ENCODE results near the gene QSOX1. TPM values are rescaled to one million over a fixed set of nuclear protein-coding genes. Genes with fewer than 3 reads are reported as not detected.

QSOX1 gene
- total RNA-seq, 1 experiment from 2014 or later = 135 TPM

DNA sequence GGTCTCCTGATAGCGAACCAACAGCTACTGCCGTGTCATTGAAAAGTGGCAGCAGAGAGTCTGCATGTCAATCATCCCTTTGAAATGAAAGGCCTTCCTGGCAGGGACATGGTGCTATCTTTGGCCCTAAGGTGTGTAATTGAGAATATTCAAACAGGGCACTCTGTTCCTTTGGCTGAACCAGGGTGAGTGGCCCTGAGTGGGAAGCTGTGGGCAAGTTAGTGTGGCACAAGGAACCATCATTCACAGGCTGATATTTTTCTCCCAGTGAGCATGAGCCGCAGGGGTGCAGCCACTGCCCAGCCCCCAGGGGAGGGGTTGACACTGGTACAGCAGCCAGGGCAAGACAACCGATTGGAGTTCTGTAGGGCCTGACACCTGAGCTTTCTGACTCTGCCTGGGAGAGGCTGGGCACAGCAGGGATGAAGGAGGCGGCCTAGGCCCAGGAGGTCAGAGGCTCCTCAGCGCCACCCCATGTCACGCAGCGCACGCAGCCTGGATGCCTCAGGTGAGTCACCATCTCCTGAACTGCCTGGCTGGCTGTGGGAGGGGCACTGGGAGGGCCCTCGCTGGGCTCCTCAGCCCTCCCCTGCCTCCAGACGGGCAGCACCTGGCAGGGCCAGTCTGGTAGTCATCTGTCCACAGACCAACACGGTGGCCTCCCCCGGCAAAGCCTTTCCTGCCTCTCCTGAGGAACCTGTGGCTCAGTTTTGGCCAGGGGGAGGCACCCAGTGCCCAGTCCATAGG lies 13.2 kb downstream of the QSOX1 start:
- H3K4me3 Mint-ChIP-seq = no peak overlapping the region
- no peaks in the 10 kb centered on the region for H3K36me3 Mint-ChIP-seq
- POLR2A ChIA-PET = interaction anchor here (0.9 to 1.2 kb wide), 3 partner anchors 10 to 13 kb away, joined by 3 to 5 read pairs (median 3); partner anchors contain the start of gene QSOX1
- H3K27me3 Mint-ChIP-seq (ENCODE audit: low read depth) = no peaks in the 10 kb centered on the region
- peak; percentile 90 for ATAC-seq
- peaks cover 55% of the 10 kb centered on the region for H3K4me1 Mint-ChIP-seq
- peak overlapping the region; percentile 95 for H3K27ac Mint-ChIP-seq
- no peaks in the 10 kb centered on the region for H3K9me3 Mint-ChIP-seq
- CTCF ChIA-PET = interaction anchor here (0.8 to 9.0 kb wide), 42 partner anchors 9 to 462 kb away, joined by 3 to 140 read pairs (median 5); partner anchors contain the start of genes QSOX1 and TOR1AIP1
- peak; percentile 80 for DNase-seq (ENCODE audit: low spot score)
- no peak for TF ChIP-seq GABPB1 (CRISPR knock-in tag; IDR thresholded peaks at IDR 0.05)
- TF ChIP-seq JUN (CRISPR knock-in tag; IDR thresholded peaks at IDR 0.05) = no peak
- TF ChIP-seq, protein P1, sequence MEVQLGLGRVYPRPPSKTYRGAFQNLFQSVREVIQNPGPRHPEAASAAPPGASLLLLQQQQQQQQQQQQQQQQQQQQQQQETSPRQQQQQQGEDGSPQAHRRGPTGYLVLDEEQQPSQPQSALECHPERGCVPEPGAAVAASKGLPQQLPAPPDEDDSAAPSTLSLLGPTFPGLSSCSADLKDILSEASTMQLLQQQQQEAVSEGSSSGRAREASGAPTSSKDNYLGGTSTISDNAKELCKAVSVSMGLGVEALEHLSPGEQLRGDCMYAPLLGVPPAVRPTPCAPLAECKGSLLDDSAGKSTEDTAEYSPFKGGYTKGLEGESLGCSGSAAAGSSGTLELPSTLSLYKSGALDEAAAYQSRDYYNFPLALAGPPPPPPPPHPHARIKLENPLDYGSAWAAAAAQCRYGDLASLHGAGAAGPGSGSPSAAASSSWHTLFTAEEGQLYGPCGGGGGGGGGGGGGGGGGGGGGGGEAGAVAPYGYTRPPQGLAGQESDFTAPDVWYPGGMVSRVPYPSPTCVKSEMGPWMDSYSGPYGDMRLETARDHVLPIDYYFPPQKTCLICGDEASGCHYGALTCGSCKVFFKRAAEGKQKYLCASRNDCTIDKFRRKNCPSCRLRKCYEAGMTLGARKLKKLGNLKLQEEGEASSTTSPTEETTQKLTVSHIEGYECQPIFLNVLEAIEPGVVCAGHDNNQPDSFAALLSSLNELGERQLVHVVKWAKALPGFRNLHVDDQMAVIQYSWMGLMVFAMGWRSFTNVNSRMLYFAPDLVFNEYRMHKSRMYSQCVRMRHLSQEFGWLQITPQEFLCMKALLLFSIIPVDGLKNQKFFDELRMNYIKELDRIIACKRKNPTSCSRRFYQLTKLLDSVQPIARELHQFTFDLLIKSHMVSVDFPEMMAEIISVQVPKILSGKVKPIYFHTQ (CRISPR knock-in tag; IDR thresholded peaks at IDR 0.05) = no peak
- no peak for TF ChIP-seq SMAD3 (CRISPR knock-in tag; IDR thresholded peaks at IDR 0.05; ENCODE audit: borderline replicate concordance)
- no peak for TF ChIP-seq ETV6 (CRISPR knock-in tag; IDR thresholded peaks at IDR 0.05)
- no peak for TF ChIP-seq ZNF416 (CRISPR knock-in tag; IDR thresholded peaks at IDR 0.05)
- TF ChIP-seq, protein P2, sequence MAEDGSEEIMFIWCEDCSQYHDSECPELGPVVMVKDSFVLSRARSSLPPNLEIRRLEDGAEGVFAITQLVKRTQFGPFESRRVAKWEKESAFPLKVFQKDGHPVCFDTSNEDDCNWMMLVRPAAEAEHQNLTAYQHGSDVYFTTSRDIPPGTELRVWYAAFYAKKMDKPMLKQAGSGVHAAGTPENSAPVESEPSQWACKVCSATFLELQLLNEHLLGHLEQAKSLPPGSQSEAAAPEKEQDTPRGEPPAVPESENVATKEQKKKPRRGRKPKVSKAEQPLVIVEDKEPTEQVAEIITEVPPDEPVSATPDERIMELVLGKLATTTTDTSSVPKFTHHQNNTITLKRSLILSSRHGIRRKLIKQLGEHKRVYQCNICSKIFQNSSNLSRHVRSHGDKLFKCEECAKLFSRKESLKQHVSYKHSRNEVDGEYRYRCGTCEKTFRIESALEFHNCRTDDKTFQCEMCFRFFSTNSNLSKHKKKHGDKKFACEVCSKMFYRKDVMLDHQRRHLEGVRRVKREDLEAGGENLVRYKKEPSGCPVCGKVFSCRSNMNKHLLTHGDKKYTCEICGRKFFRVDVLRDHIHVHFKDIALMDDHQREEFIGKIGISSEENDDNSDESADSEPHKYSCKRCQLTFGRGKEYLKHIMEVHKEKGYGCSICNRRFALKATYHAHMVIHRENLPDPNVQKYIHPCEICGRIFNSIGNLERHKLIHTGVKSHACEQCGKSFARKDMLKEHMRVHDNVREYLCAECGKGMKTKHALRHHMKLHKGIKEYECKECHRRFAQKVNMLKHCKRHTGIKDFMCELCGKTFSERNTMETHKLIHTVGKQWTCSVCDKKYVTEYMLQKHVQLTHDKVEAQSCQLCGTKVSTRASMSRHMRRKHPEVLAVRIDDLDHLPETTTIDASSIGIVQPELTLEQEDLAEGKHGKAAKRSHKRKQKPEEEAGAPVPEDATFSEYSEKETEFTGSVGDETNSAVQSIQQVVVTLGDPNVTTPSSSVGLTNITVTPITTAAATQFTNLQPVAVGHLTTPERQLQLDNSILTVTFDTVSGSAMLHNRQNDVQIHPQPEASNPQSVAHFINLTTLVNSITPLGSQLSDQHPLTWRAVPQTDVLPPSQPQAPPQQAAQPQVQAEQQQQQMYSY (CRISPR knock-in tag; IDR thresholded peaks at IDR 0.05) = no peak
- TF ChIP-seq, protein P3, sequence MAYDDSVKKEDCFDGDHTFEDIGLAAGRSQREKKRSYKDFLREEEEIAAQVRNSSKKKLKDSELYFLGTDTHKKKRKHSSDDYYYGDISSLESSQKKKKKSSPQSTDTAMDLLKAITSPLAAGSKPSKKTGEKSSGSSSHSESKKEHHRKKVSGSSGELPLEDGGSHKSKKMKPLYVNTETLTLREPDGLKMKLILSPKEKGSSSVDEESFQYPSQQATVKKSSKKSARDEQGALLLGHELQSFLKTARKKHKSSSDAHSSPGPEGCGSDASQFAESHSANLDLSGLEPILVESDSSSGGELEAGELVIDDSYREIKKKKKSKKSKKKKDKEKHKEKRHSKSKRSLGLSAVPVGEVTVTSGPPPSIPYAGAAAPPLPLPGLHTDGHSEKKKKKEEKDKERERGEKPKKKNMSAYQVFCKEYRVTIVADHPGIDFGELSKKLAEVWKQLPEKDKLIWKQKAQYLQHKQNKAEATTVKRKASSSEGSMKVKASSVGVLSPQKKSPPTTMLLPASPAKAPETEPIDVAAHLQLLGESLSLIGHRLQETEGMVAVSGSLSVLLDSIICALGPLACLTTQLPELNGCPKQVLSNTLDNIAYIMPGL (CRISPR knock-in tag; IDR thresholded peaks at IDR 0.05) = peak; percentile 61; the same call in 1 of the 2 replicates
- TF ChIP-seq ZNF423 (CRISPR knock-in tag; IDR thresholded peaks at IDR 0.05) = peak; percentile 92
- TF ChIP-seq CREM (CRISPR knock-in tag; IDR thresholded peaks at IDR 0.05) = no peak
- TF ChIP-seq, protein P4, sequence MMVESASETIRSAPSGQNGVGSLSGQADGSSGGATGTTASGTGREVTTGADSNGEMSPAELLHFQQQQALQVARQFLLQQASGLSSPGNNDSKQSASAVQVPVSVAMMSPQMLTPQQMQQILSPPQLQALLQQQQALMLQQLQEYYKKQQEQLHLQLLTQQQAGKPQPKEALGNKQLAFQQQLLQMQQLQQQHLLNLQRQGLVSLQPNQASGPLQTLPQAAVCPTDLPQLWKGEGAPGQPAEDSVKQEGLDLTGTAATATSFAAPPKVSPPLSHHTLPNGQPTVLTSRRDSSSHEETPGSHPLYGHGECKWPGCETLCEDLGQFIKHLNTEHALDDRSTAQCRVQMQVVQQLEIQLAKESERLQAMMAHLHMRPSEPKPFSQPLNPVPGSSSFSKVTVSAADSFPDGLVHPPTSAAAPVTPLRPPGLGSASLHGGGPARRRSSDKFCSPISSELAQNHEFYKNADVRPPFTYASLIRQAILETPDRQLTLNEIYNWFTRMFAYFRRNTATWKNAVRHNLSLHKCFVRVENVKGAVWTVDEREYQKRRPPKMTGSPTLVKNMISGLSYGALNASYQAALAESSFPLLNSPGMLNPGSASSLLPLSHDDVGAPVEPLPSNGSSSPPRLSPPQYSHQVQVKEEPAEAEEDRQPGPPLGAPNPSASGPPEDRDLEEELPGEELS (CRISPR knock-in tag; IDR thresholded peaks at IDR 0.05) = no peak
- no peak for TF ChIP-seq JAZF1 (CRISPR knock-in tag; IDR thresholded peaks at IDR 0.05)
- no peak for TF ChIP-seq SMAD4 (CRISPR knock-in tag; IDR thresholded peaks at IDR 0.05)
- no peak for TF ChIP-seq KAT7 (CRISPR knock-in tag; IDR thresholded peaks at IDR 0.05; ENCODE audit: borderline replicate concordance)
- TF ChIP-seq, protein P5, sequence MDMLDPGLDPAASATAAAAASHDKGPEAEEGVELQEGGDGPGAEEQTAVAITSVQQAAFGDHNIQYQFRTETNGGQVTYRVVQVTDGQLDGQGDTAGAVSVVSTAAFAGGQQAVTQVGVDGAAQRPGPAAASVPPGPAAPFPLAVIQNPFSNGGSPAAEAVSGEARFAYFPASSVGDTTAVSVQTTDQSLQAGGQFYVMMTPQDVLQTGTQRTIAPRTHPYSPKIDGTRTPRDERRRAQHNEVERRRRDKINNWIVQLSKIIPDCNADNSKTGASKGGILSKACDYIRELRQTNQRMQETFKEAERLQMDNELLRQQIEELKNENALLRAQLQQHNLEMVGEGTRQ (CRISPR knock-in tag; IDR thresholded peaks at IDR 0.05) = no peak; the same call in 1 of the 2 replicates
- TF ChIP-seq, protein P6, sequence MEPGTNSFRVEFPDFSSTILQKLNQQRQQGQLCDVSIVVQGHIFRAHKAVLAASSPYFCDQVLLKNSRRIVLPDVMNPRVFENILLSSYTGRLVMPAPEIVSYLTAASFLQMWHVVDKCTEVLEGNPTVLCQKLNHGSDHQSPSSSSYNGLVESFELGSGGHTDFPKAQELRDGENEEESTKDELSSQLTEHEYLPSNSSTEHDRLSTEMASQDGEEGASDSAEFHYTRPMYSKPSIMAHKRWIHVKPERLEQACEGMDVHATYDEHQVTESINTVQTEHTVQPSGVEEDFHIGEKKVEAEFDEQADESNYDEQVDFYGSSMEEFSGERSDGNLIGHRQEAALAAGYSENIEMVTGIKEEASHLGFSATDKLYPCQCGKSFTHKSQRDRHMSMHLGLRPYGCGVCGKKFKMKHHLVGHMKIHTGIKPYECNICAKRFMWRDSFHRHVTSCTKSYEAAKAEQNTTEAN (CRISPR knock-in tag; IDR thresholded peaks at IDR 0.05) = no peak
- no peak for TF ChIP-seq GTF2I (CRISPR knock-in tag; conservative IDR thresholded peaks at IDR 0.05)
- no peak for TF ChIP-seq CBFB (CRISPR knock-in tag; IDR thresholded peaks at IDR 0.05; ENCODE audit: low read depth)
- TF ChIP-seq, protein P7, sequence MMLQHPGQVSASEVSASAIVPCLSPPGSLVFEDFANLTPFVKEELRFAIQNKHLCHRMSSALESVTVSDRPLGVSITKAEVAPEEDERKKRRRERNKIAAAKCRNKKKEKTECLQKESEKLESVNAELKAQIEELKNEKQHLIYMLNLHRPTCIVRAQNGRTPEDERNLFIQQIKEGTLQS (CRISPR knock-in tag; conservative IDR thresholded peaks at IDR 0.05) = no peak
- TF ChIP-seq ESRRA (CRISPR knock-in tag; IDR thresholded peaks at IDR 0.05; ENCODE audit: borderline replicate concordance) = no peak
- TF ChIP-seq NFYB (CRISPR knock-in tag; conservative IDR thresholded peaks at IDR 0.05; ENCODE audit: low read depth) = no peak
- TF ChIP-seq, protein P8, sequence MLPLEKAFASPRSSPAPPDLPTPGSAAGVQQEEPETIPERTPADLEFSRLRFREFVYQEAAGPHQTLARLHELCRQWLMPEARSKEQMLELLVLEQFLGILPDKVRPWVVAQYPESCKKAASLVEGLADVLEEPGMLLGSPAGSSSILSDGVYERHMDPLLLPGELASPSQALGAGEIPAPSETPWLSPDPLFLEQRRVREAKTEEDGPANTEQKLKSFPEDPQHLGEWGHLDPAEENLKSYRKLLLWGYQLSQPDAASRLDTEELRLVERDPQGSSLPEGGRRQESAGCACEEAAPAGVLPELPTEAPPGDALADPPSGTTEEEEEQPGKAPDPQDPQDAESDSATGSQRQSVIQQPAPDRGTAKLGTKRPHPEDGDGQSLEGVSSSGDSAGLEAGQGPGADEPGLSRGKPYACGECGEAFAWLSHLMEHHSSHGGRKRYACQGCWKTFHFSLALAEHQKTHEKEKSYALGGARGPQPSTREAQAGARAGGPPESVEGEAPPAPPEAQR (CRISPR knock-in tag; IDR thresholded peaks at IDR 0.05) = no peak

Data from WTC11 (cell line).